Mesenchymal stem cell (in vitro differentiated cells and primary cell): ENCODE measurements around the gene AGPAT1.

Experiments used
- DNase-seq: peaks from one replicate; pipeline ENCODE4 v3.0.0-alpha.2; 2013
- H2AFZ ChIP-seq: one replicate; pipeline ENCODE4 v1.6.1; 2013; ENCODE audit warnings: low read depth, mild to moderate bottlenecking, control low read depth, inconsistent platforms, low read length, moderate library complexity
- H2AK5ac ChIP-seq: 2 replicates; pipeline ENCODE4 v1.6.1; 2013; ENCODE audit warnings: low read length, moderate library complexity, mild to moderate bottlenecking, inconsistent platforms; ENCODE audit not compliant: severe bottlenecking
- H2BK120ac ChIP-seq: one replicate; pipeline ENCODE4 v1.6.1; 2013; ENCODE audit warnings: low read depth, mild to moderate bottlenecking, inconsistent platforms, low read length, moderate library complexity
- H2BK12ac ChIP-seq, 2 experiments: one replicate each; pipeline ENCODE4 v1.6.1; 2013; ENCODE audit warnings: inconsistent platforms in 2 of 2, low read length in 2 of 2, mild to moderate bottlenecking in 2 of 2, moderate library complexity in 2 of 2, control low read depth in 1 of 2
- H2BK15ac ChIP-seq: one replicate; pipeline ENCODE4 v1.6.1; 2013; ENCODE audit warnings: mild to moderate bottlenecking, low read depth, inconsistent platforms; ENCODE audit not compliant: poor library complexity, severe bottlenecking
- H2BK5ac ChIP-seq: 2 replicates; pipeline ENCODE4 v1.6.1; 2013; ENCODE audit warnings: low read depth, mild to moderate bottlenecking, low read length, control low read depth, inconsistent platforms; ENCODE audit not compliant: poor library complexity, severe bottlenecking
- H3K14ac ChIP-seq, 2 experiments: one replicate each; pipeline ENCODE4 v1.6.1; 2013; ENCODE audit warnings: inconsistent platforms in 2 of 2, low read length in 2 of 2, control low read depth in 1 of 2, mild to moderate bottlenecking in 1 of 2, moderate library complexity in 1 of 2
- H3K18ac ChIP-seq, 2 experiments: one replicate each; pipeline ENCODE4 v1.6.1; 2013; ENCODE audit warnings: inconsistent platforms in 2 of 2, low read length in 2 of 2, control low read depth in 1 of 2, low read depth in 1 of 2, mild to moderate bottlenecking in 1 of 2
- H3K23ac ChIP-seq, 2 experiments: one replicate each; pipeline ENCODE4 v1.6.1; 2013; ENCODE audit warnings: inconsistent platforms in 2 of 2, low read length in 2 of 2, mild to moderate bottlenecking in 2 of 2, moderate library complexity in 2 of 2, control low read depth in 1 of 2
- H3K27ac ChIP-seq: 2 replicates; pipeline ENCODE4 v1.5.1; 2013; ENCODE audit warnings: mild to moderate bottlenecking, moderate library complexity, low read length, control low read depth, inconsistent platforms; ENCODE audit not compliant: poor library complexity, severe bottlenecking
- H3K27me3 ChIP-seq, 2 experiments: 2 replicates each; pipeline versions ENCODE4 v1.6.1 to v1.7.0; 2013; ENCODE audit warnings: low read length in 2 of 2, mild to moderate bottlenecking in 2 of 2, moderate library complexity in 2 of 2, control low read depth in 1 of 2, inconsistent platforms in 1 of 2; ENCODE audit not compliant: control insufficient read depth in 1 of 2, insufficient read depth in 1 of 2
- H3K36me3 ChIP-seq, 2 experiments: 2 replicates each; pipeline versions ENCODE4 v1.6.1 to v1.7.0; 2013; ENCODE audit warnings: low read length in 2 of 2, control low read depth in 1 of 2, inconsistent platforms in 1 of 2, low read depth in 1 of 2, mild to moderate bottlenecking in 1 of 2; ENCODE audit not compliant: insufficient read depth in 2 of 2, control insufficient read depth in 1 of 2
- H3K4ac ChIP-seq, 2 experiments: one replicate each; pipeline ENCODE4 v1.6.1; 2013; ENCODE audit warnings: inconsistent platforms in 2 of 2, low read length in 2 of 2, mild to moderate bottlenecking in 2 of 2, moderate library complexity in 2 of 2, control low read depth in 1 of 2, low read depth in 1 of 2
- H3K4me1 ChIP-seq: 2 replicates; pipeline ENCODE4 v1.6.1; 2013; ENCODE audit warnings: low read depth, low read length, control low read depth; ENCODE audit not compliant: control insufficient read depth, insufficient read depth
- H3K4me2 ChIP-seq: 2 replicates; pipeline ENCODE4 v1.6.1; 2013; ENCODE audit warnings: low read length, mild to moderate bottlenecking, inconsistent platforms; ENCODE audit not compliant: poor library complexity, severe bottlenecking
- H3K4me3 ChIP-seq, 2 experiments: 2 replicates each; pipeline versions ENCODE4 v1.5.1 to v1.7.0; 2013; ENCODE audit warnings: low read length in 2 of 2, mild to moderate bottlenecking in 2 of 2, control low read depth in 1 of 2, low read depth in 1 of 2; ENCODE audit not compliant: insufficient read depth in 1 of 2
- H3K79me1 ChIP-seq: replicated peaks from 2 replicates; pipeline ENCODE4 v1.6.1; 2013; ENCODE audit warnings: mild to moderate bottlenecking, control low read depth, low read length, inconsistent platforms; ENCODE audit not compliant: poor library complexity, severe bottlenecking
- H3K9ac ChIP-seq: 2 replicates; pipeline ENCODE4 v1.7.0; 2013; ENCODE audit warnings: mild to moderate bottlenecking, low read length, moderate library complexity
- H3K9me3 ChIP-seq: 2 replicates; pipeline ENCODE4 v1.7.0; 2013; ENCODE audit warnings: mild to moderate bottlenecking, low read length; ENCODE audit not compliant: control insufficient read depth
- H4K8ac ChIP-seq: one replicate; pipeline ENCODE4 v1.6.1; 2013; ENCODE audit warnings: inconsistent platforms, mild to moderate bottlenecking, low read length, moderate library complexity
- H4K91ac ChIP-seq: one replicate; pipeline ENCODE4 v1.6.1; 2013; ENCODE audit warnings: mild to moderate bottlenecking, low read length, inconsistent platforms
- WGBS: methylation state at CpG from one replicate; pipeline ENCODE4 v1.1.7; 2013; ENCODE audit warnings: mixed read lengths; 5-methylcytosine and 5-hydroxymethylcytosine counted together

The AGPAT1 gene

GRCh38 chr6:32168350-32168749 lies 7.5 kb downstream of the AGPAT1 start:
- Histone ChIP-seq H2AK5ac (no peak overlapping the region), H3K4me3 (no peak overlapping the region), H2BK120ac (no peak overlapping the region), H3K27me3 (no peaks in the 10 kb centered on the region), H3K23ac (no peak overlapping the region), H4K8ac (no peak overlapping the region), H3K4me2 (no peak overlapping the region), H4K91ac (no peak overlapping the region), H3K14ac (no peak overlapping the region), H2BK5ac (no peak overlapping the region), H3K4me1 (peaks cover 12% of the 10 kb centered on the region), H3K27ac (no peak overlapping the region), H2BK12ac (no peak overlapping the region), H3K79me1 (peaks cover 20% of the 10 kb centered on the region), H2BK15ac (no peak overlapping the region), H3K18ac (no peak overlapping the region), H3K4ac (no peak overlapping the region), H2AFZ (no peak overlapping the region), H3K9ac (no peak overlapping the region), H3K9me3 (no peaks in the 10 kb centered on the region), H3K36me3 (peaks cover 66 to 67% of the 10 kb centered on the region in 2 experiments)
- DNase-seq: no peak
- 98% methylated on average over 1 of the region's 2 CpGs for WGBS

- Histone ChIP-seq H4K8ac (no peak overlapping the region), H2AFZ (no peak overlapping the region), H3K79me1 (peaks cover 21% of the 10 kb centered on the region), H2BK15ac (no peak overlapping the region), H3K27ac (no peak overlapping the region), H2BK5ac (no peak overlapping the region), H2AK5ac (no peak overlapping the region), H3K4ac (no peak overlapping the region), H3K18ac (no peak overlapping the region), H3K23ac (no peak overlapping the region), H4K91ac (no peak overlapping the region), H3K9ac (no peak overlapping the region), H3K9me3 (no peaks in the 10 kb centered on the region), H2BK12ac (no peak overlapping the region), H3K27me3 (no peaks in the 10 kb centered on the region), H3K4me2 (no peak overlapping the region), H2BK120ac (no peak overlapping the region), H3K14ac (no peak overlapping the region), H3K36me3 (peaks cover 72 to 73% of the 10 kb centered on the region in 2 experiments), H3K4me3 (no peak overlapping the region), H3K4me1 (peaks cover 8% of the 10 kb centered on the region)
- WGBS: 92% methylated on average over 6 of the region's 6 CpGs
- DNase-seq: no peak
These were observed 8.1 kb downstream of the AGPAT1 start for GRCh38 chr6:32167761-32168262.

- no peak overlapping the region for H3K23ac ChIP-seq
These were observed 8.6 kb downstream of the AGPAT1 start for GRCh38 chr6:32167154-32167760.

GRCh38 chr6:32166411-32167061 lies 9.3 kb downstream of the AGPAT1 start:
- Histone ChIP-seq H3K18ac (no peak overlapping the region), H3K9ac (no peak overlapping the region), H4K91ac (no peak overlapping the region), H3K36me3 (peaks cover 77 to 81% of the 10 kb centered on the region in 2 experiments), H3K23ac (no peak overlapping the region), H2AK5ac (no peak overlapping the region), H2BK120ac (no peak overlapping the region), H2BK12ac (no peak overlapping the region), H3K4me2 (no peak overlapping the region), H3K14ac (no peak overlapping the region), H3K4ac (no peak overlapping the region), H4K8ac (no peak overlapping the region), H3K9me3 (no peaks in the 10 kb centered on the region), H2BK15ac (no peak overlapping the region), H2BK5ac (no peak overlapping the region), H3K27ac (no peak overlapping the region), H3K79me1 (peaks cover 21% of the 10 kb centered on the region), H3K4me1 (peaks cover 8% of the 10 kb centered on the region), H3K4me3 (no peak overlapping the region), H2AFZ (no peak overlapping the region), H3K27me3 (no peaks in the 10 kb centered on the region)
- WGBS: 91% methylated on average over 30 of the region's 30 CpGs
- DNase-seq: no peak

More at GRCh38 chr6:32167154-32167760, 8.6 kb downstream of the AGPAT1 start:
- H3K18ac ChIP-seq: no peak overlapping the region
- no peak for DNase-seq
- no peak overlapping the region for H3K4me3 ChIP-seq
- peaks cover 77 to 78% of the 10 kb centered on the region in 2 experiments for H3K36me3 ChIP-seq
- H3K9ac ChIP-seq: no peak overlapping the region
- no peak overlapping the region for H3K14ac ChIP-seq
- no peaks in the 10 kb centered on the region for H3K27me3 ChIP-seq
- no peak overlapping the region for H4K8ac ChIP-seq
- no peak overlapping the region for H2BK120ac ChIP-seq
- no peak overlapping the region for H2AK5ac ChIP-seq
- no peak overlapping the region for H2BK12ac ChIP-seq
- H2AFZ ChIP-seq: no peak overlapping the region
- H2BK5ac ChIP-seq: no peak overlapping the region
- no peaks in the 10 kb centered on the region for H3K9me3 ChIP-seq
- no peak overlapping the region for H3K4me2 ChIP-seq
- peaks cover 8% of the 10 kb centered on the region for H3K4me1 ChIP-seq
- H2BK15ac ChIP-seq: no peak overlapping the region
- H3K27ac ChIP-seq: no peak overlapping the region
- H4K91ac ChIP-seq: peak overlapping the region; percentile 5
- 96% methylated on average over 32 of the region's 32 CpGs for WGBS
- no peak overlapping the region for H3K4ac ChIP-seq
- H3K79me1 ChIP-seq: peaks cover 21% of the 10 kb centered on the region
